Stimulated activated CD4-positive, alpha-beta T cell treated with anti-CD3 and anti-CD28 coated beads, Interleukin-1b, Interleukin-23, amount 100 ng/mL, for 1 hour (primary cell): ENCODE results near the gene DMRTB1.

ENCODE experiments used
- DNase-seq, 2 donors: peaks; one replicate each; pipeline ENCODE4 v3.0.0-alpha.2; 2020; ENCODE audit warnings: low read depth in 2 of 2

Gene DMRTB1

DNA sequence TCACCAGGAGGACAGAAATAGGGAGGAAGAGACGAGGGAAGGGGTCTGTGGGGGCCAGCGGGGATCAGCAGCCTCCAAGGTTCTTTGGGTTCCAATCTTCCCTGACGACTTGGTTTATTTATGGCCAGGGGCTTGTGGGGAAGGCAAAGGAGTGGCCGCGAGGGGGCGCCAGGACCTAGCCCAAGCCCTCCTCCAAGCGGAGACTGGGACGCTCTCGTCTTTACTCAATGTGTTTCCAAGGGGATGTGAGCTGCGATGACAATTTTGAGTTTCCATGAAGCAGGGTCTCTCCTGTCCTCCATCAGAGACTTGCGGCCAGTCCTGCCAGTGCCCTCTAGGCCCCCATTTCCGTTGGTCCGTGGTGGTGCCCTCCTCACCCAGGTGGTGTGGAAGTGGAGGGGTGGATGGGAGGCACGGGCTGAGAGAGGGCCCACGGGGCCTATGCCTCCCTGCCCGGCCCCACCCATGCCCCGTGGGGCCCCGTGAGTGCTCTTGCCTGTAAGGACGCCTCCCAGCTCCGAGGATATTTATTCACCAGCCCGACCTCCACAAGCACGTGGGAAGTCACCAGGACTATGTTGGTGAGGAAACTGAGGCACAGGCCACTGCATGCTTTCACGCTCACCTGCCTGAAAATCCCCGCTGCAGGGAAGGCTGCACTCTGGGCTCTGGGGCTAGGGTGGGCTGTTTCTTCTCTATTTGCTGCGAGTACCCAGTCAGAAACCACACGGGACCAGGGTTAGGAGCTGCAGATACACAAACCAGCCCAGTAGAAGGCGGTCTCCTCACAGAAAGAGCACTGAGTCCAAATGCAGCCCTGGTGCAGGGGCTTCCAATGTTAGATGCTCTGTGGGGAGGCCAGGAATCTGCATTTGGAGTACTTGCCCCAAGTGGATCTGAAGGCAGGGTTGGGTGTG is 26.5 kb downstream of the DMRTB1 start:
- DNase-seq: peak; percentile 14 to 29

DNA sequence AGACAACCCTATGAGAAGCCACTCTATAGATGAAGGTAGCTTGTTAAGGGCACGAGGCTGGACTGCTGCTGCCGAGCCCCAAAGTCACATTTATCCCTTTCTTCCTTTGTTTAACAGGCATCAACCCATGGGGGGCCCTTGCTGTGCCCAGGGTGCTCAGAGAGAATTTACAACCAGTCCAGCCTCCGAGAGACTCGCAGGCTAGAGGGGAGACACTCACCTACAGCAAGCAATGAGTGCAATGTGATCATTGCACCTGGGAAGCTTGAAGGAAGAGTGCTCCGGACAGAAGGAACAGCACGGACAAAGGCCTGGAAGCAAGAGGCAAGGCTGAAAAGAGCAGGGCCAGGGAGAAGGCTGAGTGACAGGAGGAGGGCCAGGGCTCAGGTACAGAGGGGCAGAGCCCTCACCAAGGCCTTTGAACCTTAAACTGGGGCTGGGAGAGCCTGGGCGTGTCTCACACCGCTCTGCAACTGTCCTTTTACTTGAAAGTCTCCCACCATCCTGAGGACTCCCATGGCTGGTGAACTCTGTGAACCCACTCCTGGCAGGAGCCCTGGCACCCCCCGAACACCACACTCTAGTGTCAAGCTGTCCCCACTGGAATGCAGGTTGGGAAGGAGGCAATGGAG is 27.3 kb downstream of the DMRTB1 start:
- DNase-seq: no peak

DNA sequence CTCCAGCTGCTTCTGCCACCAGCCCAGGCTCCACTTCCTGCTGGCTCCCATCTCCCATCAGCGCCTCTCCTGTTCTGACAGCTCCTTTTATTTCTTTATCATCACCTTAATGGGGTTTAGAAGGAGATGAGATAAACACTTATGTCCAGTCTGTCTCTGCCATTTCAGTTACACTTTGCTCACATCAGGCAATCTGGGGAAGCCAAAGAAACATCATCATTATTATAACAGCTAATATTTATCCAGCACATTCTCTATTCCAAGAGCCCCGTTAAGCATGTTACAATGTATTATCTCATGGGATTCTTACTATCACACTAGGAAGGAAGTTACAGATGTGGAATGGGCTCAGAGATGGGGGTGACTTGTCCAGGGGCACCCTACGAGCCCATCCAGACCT is 31.2 kb downstream of the DMRTB1 start:
- DNase-seq: no peak

DNA sequence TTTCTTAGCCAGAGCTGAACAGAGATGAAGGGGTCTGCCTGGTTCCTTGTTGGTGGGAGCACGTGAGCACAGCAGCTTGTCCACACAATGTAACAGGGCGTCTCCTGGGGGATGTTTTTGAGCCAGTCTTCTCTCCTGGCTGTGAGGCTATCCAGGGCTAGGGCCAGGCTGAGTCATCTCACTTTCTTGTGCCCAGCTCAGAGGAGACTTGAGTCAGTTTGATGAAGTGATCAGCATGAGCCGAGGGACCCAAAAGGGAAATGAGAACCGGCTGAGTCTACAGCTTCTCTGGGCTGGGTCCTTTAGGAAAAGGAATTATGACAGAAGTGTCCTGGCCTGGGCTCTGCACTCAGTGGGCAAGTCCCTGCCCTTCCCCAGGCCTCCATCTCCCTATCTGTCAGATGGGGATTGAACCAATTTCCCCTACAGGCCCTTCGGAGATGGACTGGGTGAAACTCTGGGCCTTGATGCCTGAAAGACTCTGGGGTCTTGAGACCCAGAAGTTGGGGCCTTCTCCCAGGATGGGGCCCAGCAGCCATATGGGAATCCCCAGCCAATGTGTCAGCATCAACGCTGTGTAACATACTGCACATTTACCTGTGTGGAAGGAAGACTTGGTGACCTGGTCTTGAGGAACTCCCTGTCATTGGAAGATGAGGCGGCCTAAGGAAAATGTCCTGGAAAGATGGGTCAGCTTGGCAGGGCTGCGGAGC is 36.6 kb downstream of the DMRTB1 start:
- no peak for DNase-seq

GRCh38 chr1:53498555-53499131 is 39.4 kb downstream of the DMRTB1 start:
- DNase-seq: no peak

DNA sequence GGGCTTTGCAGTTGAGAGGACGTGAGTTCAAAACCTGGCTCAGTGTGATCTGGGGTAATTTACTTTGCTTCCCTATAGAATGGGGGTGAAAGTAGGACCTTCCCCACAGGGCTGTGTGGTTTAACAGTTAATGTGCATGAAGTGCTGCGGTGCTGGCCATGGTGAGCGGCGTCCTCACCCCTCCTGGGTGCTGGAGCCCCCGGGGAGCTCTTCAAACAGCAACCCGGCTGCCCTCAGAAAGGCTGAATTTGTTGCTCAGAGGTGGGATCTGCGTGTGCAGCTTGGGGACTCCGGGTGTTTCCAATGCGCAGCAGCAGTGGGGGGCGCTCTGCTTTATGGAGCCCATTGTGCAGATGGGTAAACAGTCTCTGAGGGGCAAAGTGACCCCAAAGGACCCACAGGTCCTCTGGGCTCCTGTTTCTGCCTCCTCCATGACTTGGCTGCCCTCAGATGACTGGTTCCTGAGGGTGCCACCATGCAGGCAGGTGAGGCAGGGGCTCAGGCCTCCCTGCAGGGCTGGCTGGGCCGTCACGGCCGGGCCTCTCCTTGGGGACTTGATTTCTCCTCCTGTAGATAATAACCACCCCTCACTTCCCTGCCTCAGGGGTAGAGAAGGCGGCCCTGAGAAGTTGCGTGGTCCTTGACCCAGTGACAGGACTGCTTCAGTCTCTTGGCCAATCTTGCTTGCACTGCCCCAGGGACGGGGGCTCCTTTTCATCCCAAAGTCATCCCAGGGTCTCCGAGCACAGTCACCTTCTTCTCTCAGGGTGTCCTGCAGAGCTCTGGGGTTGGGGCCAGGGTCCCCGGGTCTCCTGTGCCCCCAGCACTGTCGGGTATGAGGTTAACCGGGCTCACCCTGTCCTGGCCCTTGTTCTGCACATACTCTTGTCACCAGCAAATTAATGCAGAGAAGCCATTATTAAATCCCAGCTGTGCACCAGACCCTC is 40.3 kb downstream of the DMRTB1 start:
- no peak for DNase-seq

DNA sequence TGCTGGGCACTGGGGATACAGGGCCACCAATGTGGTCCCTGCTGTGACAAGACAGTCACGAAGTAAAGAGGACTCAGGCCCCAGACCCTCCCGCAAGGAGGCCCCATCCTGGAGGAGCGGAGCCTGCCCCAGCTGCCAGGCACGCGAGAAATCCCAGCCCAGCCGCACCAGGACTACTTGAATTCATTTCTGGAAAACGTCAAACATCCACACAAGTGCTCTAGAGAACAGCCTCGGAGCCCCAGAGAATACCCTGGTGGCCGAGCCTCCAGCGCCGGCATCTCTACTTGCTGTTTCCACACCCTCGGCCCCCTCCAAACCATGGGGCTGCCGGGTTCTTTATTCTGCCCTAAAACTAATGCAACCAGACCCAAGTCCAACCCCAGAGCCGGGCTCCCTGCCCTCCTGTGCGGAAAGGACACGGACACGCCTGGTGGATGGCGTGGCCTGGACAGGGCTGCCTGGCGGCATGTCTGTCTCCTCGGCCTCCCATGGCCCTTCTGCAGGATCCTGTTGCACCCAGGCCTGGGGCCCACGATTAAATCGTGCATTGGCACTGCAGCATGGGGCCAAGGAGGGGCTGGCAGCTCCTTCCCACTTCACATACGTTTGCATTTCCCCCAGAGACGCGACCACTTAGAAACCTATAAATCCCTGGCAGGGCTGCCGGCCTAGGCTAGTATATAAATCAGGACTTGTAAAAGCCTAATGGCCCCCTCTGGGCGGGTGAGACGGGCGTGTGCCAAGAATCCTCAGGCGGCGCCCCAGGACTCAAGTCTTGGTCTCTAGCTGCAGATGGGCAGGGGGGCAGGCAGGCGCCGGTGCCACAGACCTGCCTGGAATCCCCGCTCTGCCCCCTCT is 41.2 kb downstream of the DMRTB1 start:
- DNase-seq: no peak

DNA sequence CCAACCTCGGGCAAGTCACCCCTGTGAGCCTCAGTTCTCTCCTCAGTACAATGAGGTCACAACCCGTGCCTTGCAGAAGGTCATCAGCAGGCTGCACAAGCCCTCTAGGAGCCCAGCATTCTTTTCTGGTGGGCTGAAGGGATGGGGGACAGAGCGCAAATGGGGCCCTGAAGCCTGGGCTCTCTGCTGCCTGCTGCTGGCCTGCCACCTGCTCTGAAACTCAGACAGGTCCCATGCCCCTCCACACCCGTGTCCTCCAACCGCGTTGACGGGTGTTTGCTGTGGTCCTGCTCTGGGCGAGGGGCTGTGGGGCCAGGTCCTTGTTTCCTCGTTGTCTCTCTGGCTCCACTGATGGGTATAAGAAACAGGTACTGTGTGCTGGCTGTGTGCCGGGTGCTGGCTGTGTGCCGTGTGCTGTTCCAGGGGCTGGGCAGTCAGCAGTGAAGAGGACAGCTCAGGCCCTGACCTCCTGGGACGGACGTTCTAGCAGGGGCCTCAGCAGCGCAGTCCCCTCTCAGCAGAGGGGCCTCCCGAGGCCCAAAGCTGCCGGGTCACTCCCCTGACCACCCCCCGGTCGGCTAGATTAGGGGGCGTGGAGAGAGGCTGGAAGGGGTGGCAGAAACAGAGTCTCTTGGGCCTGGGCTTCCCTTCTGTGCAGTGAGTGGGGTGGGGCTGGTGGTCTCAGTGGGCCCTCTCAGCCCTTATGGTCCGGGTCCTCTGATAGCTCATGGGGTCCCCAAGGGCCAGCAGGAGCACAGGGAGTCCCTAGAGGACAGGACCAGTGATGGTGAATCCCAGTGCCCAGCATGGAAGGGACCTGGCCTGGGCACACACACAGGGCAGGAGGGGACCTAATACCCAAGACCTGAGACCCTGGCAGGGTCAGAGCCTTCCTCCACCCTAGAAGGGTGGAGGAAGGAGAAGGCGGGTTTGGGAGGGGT is 42.1 kb downstream of the DMRTB1 start:
- DNase-seq: no peak

DNA sequence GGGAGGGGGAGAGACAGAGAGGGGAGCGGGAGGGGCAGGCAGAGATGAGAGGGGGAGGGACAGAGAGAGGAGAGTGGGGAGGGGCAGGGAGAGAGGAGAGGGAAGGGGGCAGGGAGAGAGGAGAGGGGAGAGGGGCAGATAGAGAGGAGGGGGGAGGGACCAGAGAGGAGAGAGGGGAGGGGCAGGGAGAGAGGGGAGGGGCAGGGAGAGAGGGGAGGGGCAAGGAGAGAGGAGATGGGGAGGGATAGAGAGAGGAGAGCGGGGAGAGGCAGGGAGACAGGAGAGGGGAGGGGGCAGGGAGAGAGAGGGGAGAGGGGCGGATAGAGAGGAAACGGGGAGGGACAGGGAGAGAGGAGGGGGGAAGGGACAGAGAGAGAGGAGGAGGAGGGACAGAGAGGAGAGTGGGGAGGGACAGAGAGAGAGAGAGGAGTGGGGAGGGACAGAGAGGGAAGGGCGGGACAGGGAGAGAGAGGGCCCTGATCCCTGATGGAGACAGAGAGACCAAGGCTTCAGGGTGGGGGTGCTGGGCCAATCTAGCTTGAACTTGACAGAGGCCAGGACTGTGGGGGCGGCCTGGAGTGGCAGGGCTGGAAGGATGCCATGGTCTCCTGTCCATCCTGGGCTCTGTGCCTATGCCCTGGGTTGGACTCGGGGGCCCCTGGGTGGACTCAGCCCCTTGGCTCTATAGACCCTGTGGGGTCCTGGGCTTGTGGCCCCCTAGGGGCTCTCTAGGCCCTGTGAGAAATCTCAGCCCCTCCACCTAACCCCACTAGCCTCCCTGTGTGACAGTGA is 43.6 kb downstream of the DMRTB1 start:
- DNase-seq: no peak

DNA sequence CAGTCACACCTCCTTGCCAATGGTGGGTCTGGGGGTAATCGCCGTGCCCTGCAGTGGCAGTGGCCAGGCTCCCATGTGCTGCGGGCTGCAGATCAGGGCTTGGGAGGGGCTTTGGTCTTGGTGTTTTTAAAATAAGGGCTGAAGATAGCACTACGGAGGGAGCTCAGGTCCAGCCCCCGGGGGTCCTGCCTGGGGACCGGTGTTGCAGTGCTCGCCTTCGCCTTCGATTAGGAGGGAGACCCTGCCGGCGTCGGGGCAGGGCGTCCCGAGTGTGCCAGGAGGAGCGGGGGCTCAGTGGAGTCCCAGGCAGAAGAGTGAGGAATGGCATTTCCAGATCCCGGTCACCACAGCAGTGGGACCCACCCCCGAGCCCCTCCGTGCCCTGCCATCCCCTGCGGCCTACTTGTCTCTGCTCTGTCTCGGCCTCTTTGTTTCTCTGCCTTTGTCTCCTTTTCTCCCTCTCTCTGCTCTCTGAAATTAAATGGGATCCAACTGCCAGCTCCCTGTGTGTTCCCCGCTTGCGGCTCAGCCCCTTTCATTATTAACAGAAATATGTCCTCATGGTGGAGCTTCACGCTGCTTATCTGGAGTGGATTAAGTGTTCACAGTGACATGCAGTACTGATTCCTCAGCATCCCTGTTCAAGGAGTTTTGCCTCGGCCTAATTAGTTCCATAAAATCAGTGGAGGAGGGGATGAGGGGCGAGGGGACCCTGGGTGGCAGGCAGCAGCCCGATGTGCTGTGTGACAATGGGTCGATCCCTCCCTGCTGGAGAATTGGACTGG is 44.4 kb downstream of the DMRTB1 start:
- no peak for DNase-seq

GRCh38 chr1:53504901-53505300 is 45.7 kb downstream of the DMRTB1 start:
- DNase-seq: no peak

GRCh38 chr1:53505401-53505800 is 46.2 kb downstream of the DMRTB1 start:
- no peak for DNase-seq

- DNase-seq: no peak
Measured at GRCh38 chr1:53505891-53506290, 46.7 kb downstream of the DMRTB1 start.

GRCh38 chr1:53506355-53507050 is 47.3 kb downstream of the DMRTB1 start:
- no peak for DNase-seq

GRCh38 chr1:53507116-53507820 is 48.1 kb downstream of the DMRTB1 start:
- DNase-seq: no peak
